HG02938 (cell line): Measurements from ENCODE around the gene GAPT.

Experiments
- ATAC-seq: cut with Tn5 transposase; IDR thresholded peaks from one replicate; pipeline ENCODE4 v1.9.1; 2021; ENCODE audit warnings: mild to moderate bottlenecking, moderate library complexity; ENCODE audit not compliant: unreplicated experiment

Gene GAPT

GRCh38 chr5:58491216-58491892, at the start of gene GAPT:
Gene GAPT, plus strand, starts transcription at chr5:58491435. Its CDS starts 3,102 bp downstream, at chr5:58494537.
- peak; percentile 83 for ATAC-seq

GRCh38 chr5:58444805-58445204, 46.4 kb upstream of the GAPT start:
- no peak for ATAC-seq

GRCh38 chr5:58446024-58446423, 45.2 kb upstream of the GAPT start:
- no peak for ATAC-seq

GRCh38 chr5:58447226-58447625, 44.0 kb upstream of the GAPT start:
- ATAC-seq: no peak

GRCh38 chr5:58450018-58450417, 41.2 kb upstream of the GAPT start:
- no peak for ATAC-seq

- ATAC-seq: no peak
Measured at GRCh38 chr5:58450811-58451629, 40.2 kb upstream of the GAPT start.

- no peak for ATAC-seq
Measured at GRCh38 chr5:58451732-58452565, 39.3 kb upstream of the GAPT start.

GRCh38 chr5:58452566-58453258, 38.5 kb upstream of the GAPT start:
- ATAC-seq: no peak

GRCh38 chr5:58453306-58453705, 37.9 kb upstream of the GAPT start:
- no peak for ATAC-seq

- no peak for ATAC-seq
Measured at GRCh38 chr5:58454025-58454424, 37.2 kb upstream of the GAPT start.

- ATAC-seq: no peak
Measured at GRCh38 chr5:58455066-58455465, 36.2 kb upstream of the GAPT start.

GRCh38 chr5:58455480-58455879, 35.8 kb upstream of the GAPT start:
- no peak for ATAC-seq

GRCh38 chr5:58456026-58456425, 35.2 kb upstream of the GAPT start:
- ATAC-seq: no peak

- ATAC-seq: no peak
Measured at GRCh38 chr5:58456486-58456885, 34.7 kb upstream of the GAPT start.

- ATAC-seq: no peak
Measured at GRCh38 chr5:58457050-58457449, 34.2 kb upstream of the GAPT start.

GRCh38 chr5:58458141-58458742, 33.0 kb upstream of the GAPT start:
- no peak for ATAC-seq

- ATAC-seq: no peak
Measured at GRCh38 chr5:58458743-58459145, 32.5 kb upstream of the GAPT start.

- ATAC-seq: peak; percentile 22
Measured at GRCh38 chr5:58459146-58460001, 31.9 kb upstream of the GAPT start.

GRCh38 chr5:58460002-58460731, 31.1 kb upstream of the GAPT start, which contains the start of gene PLK2:
Gene PLK2, minus strand, starts transcription at chr5:58460086. Its CDS starts 127 bp downstream, at chr5:58459959.
- ATAC-seq: peak; percentile 67
